HL-60 (cell line): Measurements from ENCODE around the gene COG6.

Experiments used
- DNase-seq, 2 experiments: peaks; one replicate each; pipeline ENCODE4 v3.0.0-alpha.2; 2010 to 2020; ENCODE audit warnings: low read depth in 1 of 2, low spot score in 1 of 2
- H3K27ac ChIP-seq: fragments of 250-450 bp; sonication (Bioruptor Pico); replicated peaks from 2 replicates; pipeline ENCODE4 v1.5.1; 2020; ENCODE audit warnings: mild to moderate bottlenecking, moderate library complexity
- H3K27me3 ChIP-seq: fragments of 250-450 bp; sonication (Bioruptor Pico); 2 replicates; pipeline ENCODE4 v1.5.1; 2021; ENCODE audit warnings: mild to moderate bottlenecking, moderate library complexity; ENCODE audit not compliant: insufficient read depth, poor library complexity, severe bottlenecking
- H3K4me3 ChIP-seq: replicated peaks from 2 replicates; pipeline ENCODE4 v1.5.1; 2011; ENCODE audit warnings: mild to moderate bottlenecking, control low read depth, low read length; ENCODE audit not compliant: insufficient read depth
- GABPA ChIP-seq: IDR thresholded peaks from 2 replicates; pipeline ENCODE4 v1.6.1; 2012; ENCODE audit warnings: low read depth
- POLR2AphosphoS5 ChIP-seq: IDR thresholded peaks from 2 replicates; pipeline ENCODE4 v1.6.1; 2012; ENCODE audit warnings: low read depth
- SPI1 ChIP-seq: IDR thresholded peaks from 2 replicates; pipeline ENCODE4 v1.6.1; 2012; ENCODE audit warnings: low read depth, mild to moderate bottlenecking, borderline replicate concordance
- TF ChIP-seq, protein P1 (sequence below): IDR thresholded peaks from 2 replicates; pipeline ENCODE4 v1.6.1; 2012; ENCODE audit warnings: low read depth; ENCODE audit not compliant: insufficient replicate concordance
- TF ChIP-seq, protein P2 (sequence below): IDR thresholded peaks from one replicate; pipeline ENCODE4 v1.5.1; 2011; ENCODE audit warnings: low read length, control low read depth, inconsistent platforms; ENCODE audit not compliant: insufficient read depth

The COG6 gene

DNA sequence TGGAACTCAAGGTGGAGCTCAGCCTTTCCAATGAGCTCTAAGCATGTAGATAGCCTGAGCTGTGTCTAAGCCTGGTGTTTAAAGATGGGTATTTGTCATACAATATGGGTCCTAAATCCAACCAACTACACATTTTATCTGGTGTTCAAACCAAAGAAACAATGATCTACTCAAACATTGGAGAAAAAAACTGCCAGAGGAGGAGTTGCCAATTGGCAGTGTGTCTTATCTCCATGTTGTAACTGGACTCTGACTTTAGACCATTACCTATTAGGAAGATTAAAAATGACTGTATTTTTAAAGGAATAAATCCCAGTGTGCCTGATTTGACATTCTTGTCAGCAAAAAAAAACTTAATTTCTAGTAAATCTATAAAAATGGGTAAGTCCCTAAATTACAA, 96.3 kb downstream of the COG6 start:
- TF ChIP-seq POLR2AphosphoS5, result no peak
- TF ChIP-seq GABPA, result no peak
- TF ChIP-seq SPI1, result no peak
- TF ChIP-seq, protein P1, sequence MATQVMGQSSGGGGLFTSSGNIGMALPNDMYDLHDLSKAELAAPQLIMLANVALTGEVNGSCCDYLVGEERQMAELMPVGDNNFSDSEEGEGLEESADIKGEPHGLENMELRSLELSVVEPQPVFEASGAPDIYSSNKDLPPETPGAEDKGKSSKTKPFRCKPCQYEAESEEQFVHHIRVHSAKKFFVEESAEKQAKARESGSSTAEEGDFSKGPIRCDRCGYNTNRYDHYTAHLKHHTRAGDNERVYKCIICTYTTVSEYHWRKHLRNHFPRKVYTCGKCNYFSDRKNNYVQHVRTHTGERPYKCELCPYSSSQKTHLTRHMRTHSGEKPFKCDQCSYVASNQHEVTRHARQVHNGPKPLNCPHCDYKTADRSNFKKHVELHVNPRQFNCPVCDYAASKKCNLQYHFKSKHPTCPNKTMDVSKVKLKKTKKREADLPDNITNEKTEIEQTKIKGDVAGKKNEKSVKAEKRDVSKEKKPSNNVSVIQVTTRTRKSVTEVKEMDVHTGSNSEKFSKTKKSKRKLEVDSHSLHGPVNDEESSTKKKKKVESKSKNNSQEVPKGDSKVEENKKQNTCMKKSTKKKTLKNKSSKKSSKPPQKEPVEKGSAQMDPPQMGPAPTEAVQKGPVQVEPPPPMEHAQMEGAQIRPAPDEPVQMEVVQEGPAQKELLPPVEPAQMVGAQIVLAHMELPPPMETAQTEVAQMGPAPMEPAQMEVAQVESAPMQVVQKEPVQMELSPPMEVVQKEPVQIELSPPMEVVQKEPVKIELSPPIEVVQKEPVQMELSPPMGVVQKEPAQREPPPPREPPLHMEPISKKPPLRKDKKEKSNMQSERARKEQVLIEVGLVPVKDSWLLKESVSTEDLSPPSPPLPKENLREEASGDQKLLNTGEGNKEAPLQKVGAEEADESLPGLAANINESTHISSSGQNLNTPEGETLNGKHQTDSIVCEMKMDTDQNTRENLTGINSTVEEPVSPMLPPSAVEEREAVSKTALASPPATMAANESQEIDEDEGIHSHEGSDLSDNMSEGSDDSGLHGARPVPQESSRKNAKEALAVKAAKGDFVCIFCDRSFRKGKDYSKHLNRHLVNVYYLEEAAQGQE, result no peak
- TF ChIP-seq, protein P2, sequence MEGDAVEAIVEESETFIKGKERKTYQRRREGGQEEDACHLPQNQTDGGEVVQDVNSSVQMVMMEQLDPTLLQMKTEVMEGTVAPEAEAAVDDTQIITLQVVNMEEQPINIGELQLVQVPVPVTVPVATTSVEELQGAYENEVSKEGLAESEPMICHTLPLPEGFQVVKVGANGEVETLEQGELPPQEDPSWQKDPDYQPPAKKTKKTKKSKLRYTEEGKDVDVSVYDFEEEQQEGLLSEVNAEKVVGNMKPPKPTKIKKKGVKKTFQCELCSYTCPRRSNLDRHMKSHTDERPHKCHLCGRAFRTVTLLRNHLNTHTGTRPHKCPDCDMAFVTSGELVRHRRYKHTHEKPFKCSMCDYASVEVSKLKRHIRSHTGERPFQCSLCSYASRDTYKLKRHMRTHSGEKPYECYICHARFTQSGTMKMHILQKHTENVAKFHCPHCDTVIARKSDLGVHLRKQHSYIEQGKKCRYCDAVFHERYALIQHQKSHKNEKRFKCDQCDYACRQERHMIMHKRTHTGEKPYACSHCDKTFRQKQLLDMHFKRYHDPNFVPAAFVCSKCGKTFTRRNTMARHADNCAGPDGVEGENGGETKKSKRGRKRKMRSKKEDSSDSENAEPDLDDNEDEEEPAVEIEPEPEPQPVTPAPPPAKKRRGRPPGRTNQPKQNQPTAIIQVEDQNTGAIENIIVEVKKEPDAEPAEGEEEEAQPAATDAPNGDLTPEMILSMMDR, result no peak
- H3K27ac ChIP-seq, result no peak overlapping the region
- no peaks in the 10 kb centered on the region for H3K27me3 ChIP-seq
- no peak for DNase-seq
- H3K4me3 ChIP-seq, result no peak overlapping the region

DNA sequence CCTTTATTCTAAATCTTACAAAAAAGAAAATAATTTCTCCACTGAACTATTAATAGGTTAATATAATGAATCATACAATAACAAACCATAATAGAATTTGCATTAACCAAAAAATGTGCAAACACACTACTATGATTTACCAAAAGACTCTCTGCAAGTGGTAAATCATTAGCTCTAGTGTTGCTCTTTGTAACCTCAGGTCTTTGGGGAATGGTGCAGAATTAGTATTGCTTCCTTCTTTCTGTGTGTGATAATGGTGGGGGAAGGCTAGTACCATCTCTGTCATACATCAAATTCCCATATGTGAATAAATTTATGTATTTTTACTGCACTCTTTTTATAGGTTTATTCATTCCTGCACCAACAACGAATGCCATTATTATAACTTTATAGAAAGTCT, 105.1 kb downstream of the COG6 start:
- Histone ChIP-seq H3K4me3 (no peak overlapping the region), H3K27ac (no peak overlapping the region), H3K27me3 (no peaks in the 10 kb centered on the region)
- TF ChIP-seq POLR2AphosphoS5 (no peak), GABPA (no peak)
- TF ChIP-seq, protein P2, result no peak
- TF ChIP-seq, protein P1, result no peak
- DNase-seq, result no peak

DNA sequence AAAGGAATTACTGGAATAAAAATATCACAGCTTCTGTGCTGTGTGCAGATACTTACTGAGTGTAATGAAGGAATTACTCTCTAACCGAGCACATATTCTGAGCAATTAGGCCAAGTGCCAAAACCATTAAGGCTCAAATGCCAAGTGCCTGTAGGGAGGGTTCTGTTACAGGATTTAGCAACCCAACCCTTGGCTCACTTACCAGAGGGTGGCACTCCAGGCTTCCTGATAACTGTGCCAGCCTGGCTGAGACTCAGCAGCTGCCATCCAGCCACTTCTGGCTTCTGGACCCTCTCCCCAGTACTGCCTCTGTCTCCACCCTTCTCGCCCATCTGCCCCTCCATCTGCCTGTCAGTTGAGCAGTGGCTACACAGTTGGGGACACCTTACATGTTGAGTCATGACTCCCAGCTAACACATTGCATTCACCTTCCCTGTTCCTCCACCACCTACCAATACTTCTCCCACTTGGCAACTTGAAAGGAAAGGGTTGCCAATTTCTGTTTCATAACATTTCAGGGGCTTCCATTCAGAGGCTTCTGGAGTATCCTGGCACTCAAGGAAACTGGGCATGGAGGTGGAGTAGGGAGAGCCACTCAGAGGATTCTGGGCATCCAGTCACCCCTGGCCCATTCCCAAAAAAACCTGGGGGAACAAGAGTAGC, 110.5 kb downstream of the COG6 start:
- TF ChIP-seq, protein P2, result no peak
- TF ChIP-seq POLR2AphosphoS5 (no peak), GABPA (no peak), SPI1 (no peak)
- TF ChIP-seq, protein P1, result no peak
- H3K27me3 ChIP-seq, result no peaks in the 10 kb centered on the region
- no peak overlapping the region for H3K4me3 ChIP-seq
- H3K27ac ChIP-seq, result no peak overlapping the region
- no peak for DNase-seq
